H9 (cell line): Measurements from ENCODE around the gene TRAP1. TPM values are rescaled to one million over a fixed set of nuclear protein-coding genes. Genes with fewer than 3 reads are reported as not detected.

Source experiments
- DNase-seq: peaks from one replicate; pipeline ENCODE4 v3.0.0-alpha.2; 2017
- H2AFZ ChIP-seq: one replicate; pipeline ENCODE4 v1.6.1; 2013; ENCODE audit warnings: mild to moderate bottlenecking, low read length, control low read depth, moderate library complexity
- H2AK5ac ChIP-seq: 2 replicates; pipeline ENCODE4 v1.6.1; 2013; ENCODE audit warnings: low read length, control low read depth, mixed read lengths; ENCODE audit not compliant: insufficient read length
- H2BK120ac ChIP-seq: one replicate; pipeline ENCODE4 v1.6.1; 2013; ENCODE audit warnings: low read depth, mild to moderate bottlenecking, low read length, control low read depth, inconsistent platforms; ENCODE audit not compliant: poor library complexity, severe bottlenecking
- H2BK12ac ChIP-seq: 2 replicates; pipeline ENCODE4 v1.6.1; 2013; ENCODE audit warnings: low read length, control low read depth, mixed read lengths, low read depth; ENCODE audit not compliant: insufficient read length
- H2BK15ac ChIP-seq: 2 replicates; pipeline ENCODE4 v1.6.1; 2013; ENCODE audit warnings: low read depth, low read length, control low read depth
- H2BK20ac ChIP-seq: one replicate; pipeline ENCODE4 v1.6.1; 2013; ENCODE audit warnings: low read depth, mild to moderate bottlenecking, low read length, control low read depth, inconsistent platforms; ENCODE audit not compliant: poor library complexity, severe bottlenecking
- H2BK5ac ChIP-seq: 2 replicates; pipeline ENCODE4 v1.6.1; 2013; ENCODE audit warnings: low read length, control low read depth, mixed read lengths; ENCODE audit not compliant: insufficient read length
- H3K14ac ChIP-seq: 2 replicates; pipeline ENCODE4 v1.6.1; 2013; ENCODE audit warnings: low read length, control low read depth; ENCODE audit not compliant: insufficient read depth
- H3K18ac ChIP-seq: 2 replicates; pipeline ENCODE4 v1.6.1; 2013; ENCODE audit warnings: low read depth, mild to moderate bottlenecking, mixed read lengths, low read length, control low read depth; ENCODE audit not compliant: insufficient read length
- H3K23ac ChIP-seq: 2 replicates; pipeline ENCODE4 v1.6.1; 2013; ENCODE audit warnings: low read length, control low read depth, mixed read lengths, low read depth; ENCODE audit not compliant: insufficient read length
- H3K23me2 ChIP-seq: 2 replicates; pipeline ENCODE4 v1.6.1; 2013; ENCODE audit warnings: low read depth, mild to moderate bottlenecking, mixed read lengths, low read length, control low read depth; ENCODE audit not compliant: insufficient read length, poor library complexity, severe bottlenecking
- H3K27ac ChIP-seq: 2 replicates; pipeline ENCODE4 v1.5.1; 2013; ENCODE audit warnings: low read length, control low read depth, mixed read lengths, low read depth; ENCODE audit not compliant: insufficient read length
- H3K27me3 ChIP-seq: 2 replicates; pipeline ENCODE4 v1.6.1; 2013; ENCODE audit warnings: low read length, control low read depth, inconsistent platforms; ENCODE audit not compliant: insufficient read depth
- H3K4ac ChIP-seq: 2 replicates; pipeline ENCODE4 v1.6.1; 2013; ENCODE audit warnings: low read depth, mild to moderate bottlenecking, control low read depth, inconsistent platforms, low read length, moderate library complexity
- H3K4me1 ChIP-seq: 2 replicates; pipeline ENCODE4 v1.6.1; 2013; ENCODE audit warnings: low read length, control low read depth, inconsistent platforms; ENCODE audit not compliant: insufficient read depth
- H3K4me2 ChIP-seq: 2 replicates; pipeline ENCODE4 v1.6.1; 2013; ENCODE audit warnings: low read length, control low read depth, mixed read lengths; ENCODE audit not compliant: insufficient read length, insufficient read depth
- H3K56ac ChIP-seq: 2 replicates; pipeline ENCODE4 v1.6.1; 2013; ENCODE audit warnings: low read depth, mild to moderate bottlenecking, mixed read lengths, low read length, control low read depth; ENCODE audit not compliant: insufficient read length
- H3K79me1 ChIP-seq: 2 replicates; pipeline ENCODE4 v1.6.1; 2013; ENCODE audit warnings: low read depth, mild to moderate bottlenecking, moderate library complexity, low read length, control low read depth, inconsistent platforms; ENCODE audit not compliant: insufficient read depth, poor library complexity, severe bottlenecking
- H3K79me2 ChIP-seq: 2 replicates; pipeline ENCODE4 v1.6.1; 2013; ENCODE audit warnings: low read length, control low read depth, inconsistent platforms; ENCODE audit not compliant: insufficient read depth
- H3K9ac ChIP-seq: 2 replicates; pipeline ENCODE4 v1.6.1; 2013; ENCODE audit warnings: low read length, control low read depth, mixed read lengths; ENCODE audit not compliant: insufficient read length; ENCODE audit errors: extremely low read depth
- H3K9me3 ChIP-seq: one replicate; pipeline ENCODE4 v1.6.1; 2013; ENCODE audit warnings: low read depth, low read length, inconsistent platforms; ENCODE audit not compliant: control insufficient read depth
- H3T11ph ChIP-seq: one replicate; pipeline ENCODE4 v1.6.1; 2013; ENCODE audit warnings: mild to moderate bottlenecking, low read length, control low read depth, inconsistent platforms
- H4K20me1 ChIP-seq: one replicate; pipeline ENCODE4 v1.6.1; 2013; ENCODE audit not compliant: control insufficient read depth, insufficient read length, insufficient read depth
- H4K5ac ChIP-seq: 2 replicates; pipeline ENCODE4 v1.6.1; 2013; ENCODE audit warnings: low read depth, mild to moderate bottlenecking, mixed read lengths, low read length, control low read depth; ENCODE audit not compliant: insufficient read length
- H4K8ac ChIP-seq: replicated peaks from 2 replicates; pipeline ENCODE4 v1.6.1; 2013; ENCODE audit warnings: low read length, control low read depth, mixed read lengths, low read depth; ENCODE audit not compliant: insufficient read length
- H4K91ac ChIP-seq: 2 replicates; pipeline ENCODE4 v1.6.1; 2013; ENCODE audit warnings: low read depth, mild to moderate bottlenecking, moderate library complexity, mixed read lengths, low read length, control low read depth; ENCODE audit not compliant: insufficient read length
- H3K27ac Mint-ChIP-seq, 3 experiments: 2 replicates in 2 of 3; 3 replicates in 1 of 3; pipeline ENCODE4 v1.8.0; 2020 to 2021; ENCODE audit warnings: mixed read lengths in 3 of 3, mild to moderate bottlenecking in 1 of 3, moderate library complexity in 1 of 3
- H3K27me3 Mint-ChIP-seq: 2 replicates; pipeline ENCODE4 v1.8.0; 2021; ENCODE audit warnings: low read depth, mild to moderate bottlenecking, moderate library complexity, mixed read lengths
- H3K36me3 Mint-ChIP-seq, 3 experiments: 2 replicates in 2 of 3; 3 replicates in 1 of 3; pipeline ENCODE4 v1.8.0; 2020 to 2021; ENCODE audit warnings: low read depth in 3 of 3, mixed read lengths in 3 of 3; ENCODE audit not compliant: insufficient read depth in 1 of 3
- H3K4me1 Mint-ChIP-seq, 2 experiments: 2 replicates each; pipeline ENCODE4 v1.8.0; 2020; ENCODE audit warnings: mixed read lengths in 2 of 2
- H3K4me3 Mint-ChIP-seq, 2 experiments: 2 replicates in 1 of 2; 3 replicates in 1 of 2; pipeline ENCODE4 v1.8.0; 2020 to 2021; ENCODE audit warnings: mild to moderate bottlenecking in 2 of 2, mixed read lengths in 2 of 2, moderate library complexity in 1 of 2
- H3K9me3 Mint-ChIP-seq, 2 experiments: 2 replicates in 1 of 2; 3 replicates in 1 of 2; pipeline ENCODE4 v1.8.0; 2020; ENCODE audit warnings: mild to moderate bottlenecking in 2 of 2, mixed read lengths in 2 of 2, moderate library complexity in 1 of 2
- WGBS: extraction: QIAGEN DNeasy Blood & Tissue Kit; methylation state at CpG from one replicate; pipeline ENCODE4 v1.1.7; 2013; ENCODE audit warnings: missing lambda C conversion rate, low lambda C conversion rate, mixed read lengths; ENCODE audit not compliant: insufficient read length; ENCODE audit errors: extremely low coverage; 5-methylcytosine and 5-hydroxymethylcytosine counted together
- total RNA-seq: library from RNA; stranded (reverse); gene quantifications from 2 replicates; pipeline ENCODE4 v1.2.1, GENCODE V29; 2021
- TF ChIP-seq, protein P1 (sequence below): fragments of 200-600 bp; sonication (generic); conservative IDR thresholded peaks from 3 replicates; pipeline ENCODE4 v1.8.0; 2021; ENCODE audit warnings: antibody characterized with exemption, mild to moderate bottlenecking

TRAP1 gene
- total RNA-seq, 1 experiment from 2014 or later: 211 TPM

GRCh38 chr16:3654249-3654991, 62.9 kb downstream of the TRAP1 start, which contains the start of gene DNASE1:
Gene DNASE1 (plus strand): TSS chr16:3654691. CDS start chr16:3655374, 683 bp downstream.
- Histone ChIP-seq H3K27ac (no peak within 1 kb of the TSS), H3K9ac (no peak within 1 kb of the TSS), H3K4me1 (peaks cover 2% of the 10 kb centered on the region; the same call in 1 of the 2 replicates), H3K79me1 (no peaks in the 10 kb centered on the region), H4K20me1 (peaks cover 2% of the 10 kb centered on the region), H3K4me2 (no peak within 1 kb of the TSS), H3T11ph (no peak within 1 kb of the TSS), H3K23me2 (no peaks in the 10 kb centered on the region), H3K9me3 (no peaks in the 10 kb centered on the region), H2AK5ac (no peak within 1 kb of the TSS), H4K8ac (no peak within 1 kb of the TSS), H2BK20ac (no peak within 1 kb of the TSS), H3K27me3 (no peaks in the 10 kb centered on the region), H4K5ac (no peak within 1 kb of the TSS), H3K23ac (no peak within 1 kb of the TSS), H4K91ac (no peak within 1 kb of the TSS), H3K4ac (no peak within 1 kb of the TSS), H3K18ac (no peak within 1 kb of the TSS), H2BK120ac (no peak within 1 kb of the TSS), H2BK12ac (no peak within 1 kb of the TSS), H2BK15ac (no peak within 1 kb of the TSS), H2AFZ (no peak within 1 kb of the TSS), H3K79me2 (no peaks in the 10 kb centered on the region), H3K56ac (no peak within 1 kb of the TSS), H2BK5ac (no peak within 1 kb of the TSS), H3K14ac (no peak within 1 kb of the TSS; the same call in 1 of the 2 replicates)
- TF ChIP-seq, protein P1, sequence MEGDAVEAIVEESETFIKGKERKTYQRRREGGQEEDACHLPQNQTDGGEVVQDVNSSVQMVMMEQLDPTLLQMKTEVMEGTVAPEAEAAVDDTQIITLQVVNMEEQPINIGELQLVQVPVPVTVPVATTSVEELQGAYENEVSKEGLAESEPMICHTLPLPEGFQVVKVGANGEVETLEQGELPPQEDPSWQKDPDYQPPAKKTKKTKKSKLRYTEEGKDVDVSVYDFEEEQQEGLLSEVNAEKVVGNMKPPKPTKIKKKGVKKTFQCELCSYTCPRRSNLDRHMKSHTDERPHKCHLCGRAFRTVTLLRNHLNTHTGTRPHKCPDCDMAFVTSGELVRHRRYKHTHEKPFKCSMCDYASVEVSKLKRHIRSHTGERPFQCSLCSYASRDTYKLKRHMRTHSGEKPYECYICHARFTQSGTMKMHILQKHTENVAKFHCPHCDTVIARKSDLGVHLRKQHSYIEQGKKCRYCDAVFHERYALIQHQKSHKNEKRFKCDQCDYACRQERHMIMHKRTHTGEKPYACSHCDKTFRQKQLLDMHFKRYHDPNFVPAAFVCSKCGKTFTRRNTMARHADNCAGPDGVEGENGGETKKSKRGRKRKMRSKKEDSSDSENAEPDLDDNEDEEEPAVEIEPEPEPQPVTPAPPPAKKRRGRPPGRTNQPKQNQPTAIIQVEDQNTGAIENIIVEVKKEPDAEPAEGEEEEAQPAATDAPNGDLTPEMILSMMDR: peak; percentile 92
- Mint-ChIP-seq H3K36me3 (peaks cover 32 to 67% (median 52%) of the 10 kb centered on the region in 3 experiments), H3K27me3 (no peaks in the 10 kb centered on the region), H3K9me3 (no peaks in the 10 kb centered on the region), H3K4me1 (peaks cover 20 to 28% of the 10 kb centered on the region in 2 experiments), H3K27ac (peak within 1 kb of the TSS; percentile 59 to 84 (median 77); a peak in 6 of 7 replicates), H3K4me3 (peak within 1 kb of the TSS in 1 of 2 experiments; percentile 21; a peak in 1 of 5 replicates)
- DNase-seq: peak; percentile 86
- WGBS: no CpG with 5 or more reads among the region's 14 CpGs
